ENCODE data around the gene STPG2. TPM values are rescaled to one million over a fixed set of nuclear protein-coding genes. Genes with fewer than 3 reads are reported as not detected.

The STPG2 gene
- total RNA-seq, 2 donors from 2014 or later: 0.66 to 1.6 TPM

DNA sequence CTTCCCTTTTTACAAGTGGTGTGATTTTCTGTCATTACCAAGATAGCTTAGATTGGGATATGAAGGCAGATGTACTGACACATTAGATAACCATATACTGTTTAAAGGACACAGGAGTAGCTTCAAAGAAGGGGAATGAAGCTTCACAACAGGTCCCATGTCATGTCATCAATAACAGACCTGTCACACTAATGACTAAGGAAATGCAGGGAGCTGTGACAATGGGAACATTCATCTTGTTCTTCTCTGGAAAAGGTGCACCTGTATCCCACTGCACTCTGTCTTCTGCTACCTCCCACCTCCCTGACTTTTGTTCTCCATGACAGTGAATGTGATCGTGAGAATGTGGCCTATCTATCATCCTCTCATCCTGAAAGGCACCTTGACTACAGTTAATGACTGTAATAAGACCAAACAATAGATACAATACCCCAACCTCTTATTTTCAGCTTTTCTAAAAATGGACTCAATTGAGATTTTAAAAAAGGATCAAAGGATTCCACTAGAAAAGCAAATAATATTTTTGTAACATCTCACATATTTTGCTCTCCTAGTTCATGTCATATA is 472.5 kb downstream of the STPG2 start:
- Histone ChIP-seq H3K9me3 (peaks cover 0 to 6% (median 0%) of the 10 kb centered on the region in 3 donors), H3K27me3 (no peaks in the 10 kb centered on the region), H3K36me3 (replicated peaks in 1 of 2; ENCODE audit: insufficient read depth in 1 of 2, low read depth in 2 of 2) (no peaks in the 10 kb centered on the region), H3K4me3 (no peak overlapping the region), H3K4me1 (no peaks in the 10 kb centered on the region), H3K27ac (no peak overlapping the region)
- WGBS, 2 donors: 24 to 37% methylated on average over 1 of the region's 1 CpG
- no peak for TF ChIP-seq POLR2A (IDR thresholded peaks at IDR 0.05)
- TF ChIP-seq, protein P1, sequence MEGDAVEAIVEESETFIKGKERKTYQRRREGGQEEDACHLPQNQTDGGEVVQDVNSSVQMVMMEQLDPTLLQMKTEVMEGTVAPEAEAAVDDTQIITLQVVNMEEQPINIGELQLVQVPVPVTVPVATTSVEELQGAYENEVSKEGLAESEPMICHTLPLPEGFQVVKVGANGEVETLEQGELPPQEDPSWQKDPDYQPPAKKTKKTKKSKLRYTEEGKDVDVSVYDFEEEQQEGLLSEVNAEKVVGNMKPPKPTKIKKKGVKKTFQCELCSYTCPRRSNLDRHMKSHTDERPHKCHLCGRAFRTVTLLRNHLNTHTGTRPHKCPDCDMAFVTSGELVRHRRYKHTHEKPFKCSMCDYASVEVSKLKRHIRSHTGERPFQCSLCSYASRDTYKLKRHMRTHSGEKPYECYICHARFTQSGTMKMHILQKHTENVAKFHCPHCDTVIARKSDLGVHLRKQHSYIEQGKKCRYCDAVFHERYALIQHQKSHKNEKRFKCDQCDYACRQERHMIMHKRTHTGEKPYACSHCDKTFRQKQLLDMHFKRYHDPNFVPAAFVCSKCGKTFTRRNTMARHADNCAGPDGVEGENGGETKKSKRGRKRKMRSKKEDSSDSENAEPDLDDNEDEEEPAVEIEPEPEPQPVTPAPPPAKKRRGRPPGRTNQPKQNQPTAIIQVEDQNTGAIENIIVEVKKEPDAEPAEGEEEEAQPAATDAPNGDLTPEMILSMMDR (IDR thresholded peaks at IDR 0.05): no peak
- intact Hi-C loops (cut with DNase I): no loop called here
- DNase-seq (no peak), ATAC-seq (no peak)

DNA sequence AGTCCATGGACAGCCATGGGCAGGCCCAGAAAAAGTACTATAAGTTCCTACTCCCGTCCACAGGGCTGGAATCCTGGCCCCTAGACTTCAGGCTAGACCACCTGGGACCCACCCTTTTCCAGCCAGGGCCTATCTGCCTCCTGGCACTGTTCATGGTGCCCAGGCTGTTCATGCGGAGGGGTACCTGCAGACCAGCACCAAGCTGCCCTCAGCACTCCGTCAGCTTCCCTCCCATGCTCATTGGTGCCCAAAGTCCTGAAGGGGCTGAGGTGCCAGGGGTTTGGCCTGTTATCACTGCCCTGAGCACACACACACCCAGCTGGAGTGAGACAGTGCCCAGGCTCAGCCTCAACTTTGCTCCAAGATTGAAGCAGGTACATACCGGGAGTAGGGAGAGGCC is 477.7 kb downstream of the STPG2 start:
- ATAC-seq: no peak
- intact Hi-C loops (cut with DNase I): no loop called here
- no peaks in the 10 kb centered on the region for H3K4me1 ChIP-seq
- 91 to 100% methylated on average over 2 to 4 of the region's 4 CpGs for WGBS, 2 donors
- no peaks in the 10 kb centered on the region for H3K36me3 ChIP-seq (replicated peaks in 1 of 2; ENCODE audit: insufficient read depth in 1 of 2, low read depth in 2 of 2)
- no peak for DNase-seq
- H3K27me3 ChIP-seq: no peaks in the 10 kb centered on the region
- H3K4me3 ChIP-seq: no peak overlapping the region
- H3K9me3 ChIP-seq: peaks cover 0 to 18% (median 2%) of the 10 kb centered on the region in 3 donors
- H3K27ac ChIP-seq: no peak overlapping the region
- TF ChIP-seq POLR2A (IDR thresholded peaks at IDR 0.05): no peak
- TF ChIP-seq, protein P1 (IDR thresholded peaks at IDR 0.05): no peak

DNA sequence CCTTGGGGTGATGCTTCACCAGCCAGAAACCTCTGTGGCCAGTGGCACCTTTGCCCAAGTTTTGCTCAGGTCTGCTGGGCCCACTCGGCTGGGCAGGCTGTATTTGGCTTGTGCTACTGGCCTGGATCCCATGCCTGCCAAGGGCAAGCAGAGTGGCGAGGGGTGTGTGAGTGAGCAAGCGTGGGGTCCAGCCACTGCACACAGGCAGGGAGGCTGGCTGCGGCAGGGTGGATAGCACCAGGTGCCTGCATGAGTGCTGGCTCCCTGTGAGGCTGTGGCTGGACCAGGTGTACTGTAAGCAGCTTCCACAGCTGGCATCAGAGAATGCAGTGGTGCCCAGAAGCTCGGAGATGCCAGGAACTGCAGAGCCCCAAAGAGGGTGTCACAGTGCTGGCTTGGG is 478.5 kb downstream of the STPG2 start:
- no peak for DNase-seq
- no peaks in the 10 kb centered on the region for H3K4me1 ChIP-seq
- H3K9me3 ChIP-seq: peaks cover 0 to 18% (median 2%) of the 10 kb centered on the region in 3 donors
- H3K4me3 ChIP-seq: no peak overlapping the region
- TF ChIP-seq, protein P1 (IDR thresholded peaks at IDR 0.05): no peak
- TF ChIP-seq POLR2A (IDR thresholded peaks at IDR 0.05): no peak
- no peaks in the 10 kb centered on the region for H3K36me3 ChIP-seq (replicated peaks in 1 of 2; ENCODE audit: insufficient read depth in 1 of 2, low read depth in 2 of 2)
- no peak for ATAC-seq
- H3K27me3 ChIP-seq: no peaks in the 10 kb centered on the region
- no peak overlapping the region for H3K27ac ChIP-seq
- intact Hi-C loops (cut with DNase I): no loop called here
- 70 to 75% methylated on average over 1 to 5 of the region's 5 CpGs for WGBS, 2 donors

DNA sequence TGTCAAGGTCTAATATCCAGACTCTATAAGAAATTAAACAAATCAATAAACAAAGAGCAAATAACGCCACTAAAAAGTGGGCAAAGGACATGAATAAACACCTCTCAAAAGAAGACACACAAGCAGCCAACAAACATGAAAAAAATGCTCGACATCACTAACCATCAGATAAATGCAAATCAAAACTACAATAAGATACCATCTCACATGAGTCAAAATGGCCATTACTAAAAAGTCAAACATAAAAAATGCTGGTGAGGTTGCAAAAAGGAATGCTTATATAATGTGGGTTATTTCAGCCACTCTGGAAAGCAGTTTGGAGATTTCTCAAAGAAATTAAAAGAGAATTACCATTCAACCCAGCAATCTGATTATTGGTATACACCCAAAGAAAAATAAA is 481.1 kb downstream of the STPG2 start:
- Histone ChIP-seq H3K4me3 (no peak overlapping the region), H3K27ac (no peak overlapping the region), H3K36me3 (replicated peaks in 1 of 2; ENCODE audit: insufficient read depth in 1 of 2, low read depth in 2 of 2) (no peaks in the 10 kb centered on the region), H3K27me3 (no peaks in the 10 kb centered on the region), H3K4me1 (no peaks in the 10 kb centered on the region), H3K9me3 (peaks cover 0 to 18% (median 2%) of the 10 kb centered on the region in 3 donors)
- DNase-seq (no peak), ATAC-seq (no peak)
- TF ChIP-seq POLR2A (IDR thresholded peaks at IDR 0.05): no peak
- TF ChIP-seq, protein P1 (IDR thresholded peaks at IDR 0.05): no peak
- WGBS, 2 donors: 45 to 52% methylated on average over 2 of the region's 2 CpGs
- intact Hi-C loops (cut with DNase I): no loop called here

DNA sequence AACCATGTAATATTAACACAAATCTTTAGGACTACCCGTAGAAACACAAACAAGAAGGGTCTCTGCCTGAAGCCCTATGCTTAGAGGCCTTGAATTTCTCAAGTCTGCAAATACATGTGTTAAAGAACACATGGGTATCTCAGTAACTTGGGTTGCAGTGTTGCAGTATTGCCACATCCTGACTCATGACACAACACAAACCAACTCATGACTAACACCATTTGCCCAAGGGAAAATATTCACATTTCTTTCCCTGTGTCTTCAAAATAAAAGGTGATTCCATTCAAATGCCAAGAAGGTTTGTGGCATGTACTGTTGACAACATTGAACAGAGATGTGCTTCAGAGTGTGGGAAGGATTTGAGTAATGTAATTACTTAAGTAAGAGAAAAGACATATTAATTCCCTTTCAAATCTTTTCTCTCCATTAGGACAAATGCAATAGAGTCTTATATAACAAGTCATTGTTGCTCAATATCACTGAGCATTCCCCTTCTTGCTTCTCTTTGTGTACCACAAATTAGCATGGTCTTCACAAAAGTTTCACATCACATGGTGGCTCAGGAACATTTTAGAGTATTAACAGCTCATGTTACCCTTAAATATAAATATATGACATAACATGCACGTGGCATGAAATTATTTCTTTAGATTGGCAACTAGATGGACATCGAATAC is 487.1 kb downstream of the STPG2 start:
- Histone ChIP-seq H3K9me3 (no peaks in the 10 kb centered on the region), H3K36me3 (replicated peaks in 1 of 2; ENCODE audit: insufficient read depth in 1 of 2, low read depth in 2 of 2) (no peaks in the 10 kb centered on the region), H3K4me1 (no peaks in the 10 kb centered on the region), H3K27ac (no peak overlapping the region), H3K4me3 (no peak overlapping the region), H3K27me3 (no peaks in the 10 kb centered on the region)
- ATAC-seq: no peak
- TF ChIP-seq POLR2A (IDR thresholded peaks at IDR 0.05): no peak
- TF ChIP-seq, protein P1 (IDR thresholded peaks at IDR 0.05): no peak
- DNase-seq: no peak
- intact Hi-C loops (cut with DNase I): no loop called here
- WGBS, 2 donors: 76% methylated on average over 3 of the region's 3 CpGs
